HEK293T (cell line): ENCODE measurements around the gene WWC2.

Experiments used
- CTCF ChIA-PET: fragments of 350-600 bp; formaldehyde crosslinking; extraction: SDS; loops from one replicate; lab custom pipeline; 2021; ENCODE audit warnings: antibody characterized with exemption, inconsistent platforms; lab: Yijun Ruan, JAX
- POLR2A ChIA-PET: fragments of 350-600 bp; formaldehyde crosslinking; extraction: SDS; loops from one replicate; lab custom pipeline; 2020; ENCODE audit warnings: antibody characterized with exemption, inconsistent platforms; lab: Yijun Ruan, JAX
- DNase-seq: peaks from one replicate; pipeline ENCODE4 v3.0.0; 2012; ENCODE audit warnings: mixed read lengths; ENCODE audit errors: extremely low spot score
- ARNT ChIP-seq: fragments of 450-650 bp; IDR thresholded peaks from 2 replicates; pipeline ENCODE4 v1.6.1; 2017; ENCODE audit warnings: mild to moderate bottlenecking
- BHLHE40 ChIP-seq: fragments of 450-650 bp; IDR thresholded peaks from 2 replicates; pipeline ENCODE4 v1.6.1; 2016; ENCODE audit warnings: mild to moderate bottlenecking, moderate library complexity, borderline replicate concordance
- CTBP1 ChIP-seq: fragments of 450-650 bp; IDR thresholded peaks from 2 replicates; pipeline ENCODE4 v1.6.1; 2016; ENCODE audit warnings: borderline replicate concordance
- ELF4 ChIP-seq: fragments of 450-650 bp; IDR thresholded peaks from 2 replicates; pipeline ENCODE4 v1.6.1; 2017; ENCODE audit warnings: antibody characterized with exemption
- FOXA1 ChIP-seq: fragments of 450-650 bp; IDR thresholded peaks from 2 replicates; pipeline ENCODE4 v1.6.1; 2016; ENCODE audit warnings: mild to moderate bottlenecking
- FOXK2 ChIP-seq: fragments of 450-650 bp; IDR thresholded peaks from 2 replicates; pipeline ENCODE4 v1.6.1; 2016; ENCODE audit warnings: mild to moderate bottlenecking
- FOXM1 ChIP-seq: fragments of 450-650 bp; IDR thresholded peaks from 2 replicates; pipeline ENCODE4 v1.6.1; 2017; ENCODE audit warnings: mild to moderate bottlenecking, borderline replicate concordance
- HDGF ChIP-seq: fragments of 450-650 bp; IDR thresholded peaks from 2 replicates; pipeline ENCODE4 v1.6.1; 2017; ENCODE audit warnings: antibody characterized with exemption, borderline replicate concordance
- L3MBTL2 ChIP-seq: fragments of 450-650 bp; conservative IDR thresholded peaks from 2 replicates; pipeline ENCODE4 v1.6.1; 2016; ENCODE audit warnings: mild to moderate bottlenecking
- LEF1 ChIP-seq: fragments of 450-650 bp; IDR thresholded peaks from 2 replicates; pipeline ENCODE4 v1.6.1; 2017; ENCODE audit warnings: mild to moderate bottlenecking, borderline replicate concordance
- NFRKB ChIP-seq: fragments of 450-650 bp; IDR thresholded peaks from 2 replicates; pipeline ENCODE4 v1.6.1; 2016; ENCODE audit warnings: mild to moderate bottlenecking, moderate library complexity
- SP1 ChIP-seq: fragments of 450-650 bp; IDR thresholded peaks from 2 replicates; pipeline ENCODE4 v1.6.1; 2017
- SUZ12 ChIP-seq: fragments of 450-650 bp; IDR thresholded peaks from 2 replicates; pipeline ENCODE4 v1.6.1; 2016; ENCODE audit warnings: mild to moderate bottlenecking
- TARDBP ChIP-seq: fragments of 450-650 bp; IDR thresholded peaks from 2 replicates; pipeline ENCODE4 v1.6.1; 2016
- ZNF384 ChIP-seq: fragments of 450-650 bp; IDR thresholded peaks from 2 replicates; pipeline ENCODE4 v1.6.1; 2016
- TF ChIP-seq, protein P1 (sequence below): fragments of 450-650 bp; IDR thresholded peaks from 2 replicates; pipeline ENCODE4 v1.6.1; 2016

WWC2 gene

DNA sequence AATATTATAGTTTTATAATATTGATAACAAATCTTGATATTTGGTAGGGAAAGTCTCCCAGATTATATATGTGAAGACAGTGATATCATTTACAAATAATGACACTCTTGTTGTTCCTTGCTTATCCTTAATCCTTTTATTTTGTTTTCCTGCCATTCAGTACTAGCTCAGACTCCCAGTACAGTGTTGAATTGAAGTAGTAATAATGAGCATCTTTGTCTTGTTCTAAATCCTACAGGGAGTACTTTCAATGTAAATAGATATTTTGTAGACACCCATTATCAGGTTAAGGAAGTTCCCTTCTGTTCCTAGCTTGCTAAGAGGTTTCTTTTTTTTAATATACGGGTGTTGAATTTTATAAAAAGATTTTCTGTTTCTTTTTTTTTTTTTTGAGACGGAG is 33.0 kb downstream of the WWC2 start:
- no peak for TF ChIP-seq SUZ12
- no peak for TF ChIP-seq ELF4
- no peak for TF ChIP-seq HDGF
- no peak for TF ChIP-seq ARNT
- no peak for TF ChIP-seq TARDBP
- no peak for TF ChIP-seq BHLHE40
- CTCF ChIA-PET: no interaction called here
- DNase-seq: no peak
- POLR2A ChIA-PET: interaction anchor here (1.1 kb wide), 1 partner anchor 34 kb away, joined by 3 read pairs; the partner anchor contains the start of gene WWC2

DNA sequence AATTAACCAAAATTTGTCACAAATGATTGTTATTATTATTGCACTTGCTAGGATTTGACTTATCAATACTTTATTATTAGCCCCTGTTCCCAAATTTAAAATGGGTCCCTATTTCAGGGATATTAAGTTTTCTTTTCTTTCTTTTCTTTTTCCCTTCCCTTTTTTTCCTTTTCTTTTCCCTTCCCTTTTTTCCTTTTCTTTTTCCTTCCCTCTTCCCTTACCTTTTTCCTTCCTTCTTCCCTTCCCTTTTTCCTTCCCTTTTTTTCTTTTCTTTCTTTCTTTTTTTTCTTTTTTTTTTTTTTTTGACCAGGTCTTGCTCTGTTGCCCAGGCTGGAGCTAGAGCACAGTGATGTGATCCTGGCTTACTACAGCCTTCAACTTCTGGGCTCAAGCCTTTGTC is 33.8 kb downstream of the WWC2 start:
- DNase-seq: no peak
- POLR2A ChIA-PET: no interaction called here
- no peak for TF ChIP-seq TARDBP
- TF ChIP-seq FOXK2: no peak
- TF ChIP-seq FOXM1: no peak
- TF ChIP-seq ELF4: no peak
- no peak for TF ChIP-seq SUZ12
- TF ChIP-seq NFRKB: no peak
- no peak for TF ChIP-seq FOXA1
- no peak for TF ChIP-seq ARNT
- no peak for TF ChIP-seq SP1
- TF ChIP-seq, protein P1, sequence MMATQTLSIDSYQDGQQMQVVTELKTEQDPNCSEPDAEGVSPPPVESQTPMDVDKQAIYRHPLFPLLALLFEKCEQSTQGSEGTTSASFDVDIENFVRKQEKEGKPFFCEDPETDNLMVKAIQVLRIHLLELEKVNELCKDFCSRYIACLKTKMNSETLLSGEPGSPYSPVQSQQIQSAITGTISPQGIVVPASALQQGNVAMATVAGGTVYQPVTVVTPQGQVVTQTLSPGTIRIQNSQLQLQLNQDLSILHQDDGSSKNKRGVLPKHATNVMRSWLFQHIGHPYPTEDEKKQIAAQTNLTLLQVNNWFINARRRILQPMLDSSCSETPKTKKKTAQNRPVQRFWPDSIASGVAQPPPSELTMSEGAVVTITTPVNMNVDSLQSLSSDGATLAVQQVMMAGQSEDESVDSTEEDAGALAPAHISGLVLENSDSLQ: no peak
- CTCF ChIA-PET: no interaction called here

DNA sequence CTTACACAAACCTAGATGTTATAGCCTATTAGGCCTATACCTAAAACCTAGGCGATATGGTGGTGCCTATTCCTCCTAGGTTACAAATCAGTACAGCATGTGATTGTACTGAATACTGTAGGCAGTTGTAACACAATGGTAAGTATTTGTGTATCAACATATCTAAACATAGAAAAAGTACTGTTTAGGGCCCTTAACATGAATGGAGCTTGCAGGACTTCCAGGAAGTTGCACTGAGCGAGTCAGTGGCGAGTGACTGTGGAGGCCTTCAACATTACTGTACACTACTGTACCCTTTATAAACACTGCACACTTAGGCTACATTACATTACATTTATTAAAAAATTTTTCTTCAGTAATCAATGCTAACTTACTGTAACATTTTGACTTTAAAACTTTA is 37.8 kb downstream of the WWC2 start:
- DNase-seq: no peak
- CTCF ChIA-PET: interaction anchor here (0.5 to 0.7 kb wide), 2 partner anchors 12 to 40 kb away, joined by 3 read pairs; no protein-coding TSS in a partner anchor
- TF ChIP-seq, protein P1: no peak
- TF ChIP-seq FOXM1 (no peak), SP1 (no peak), CTBP1 (no peak), ZNF384 (no peak), ELF4 (no peak), BHLHE40 (no peak), HDGF (no peak), FOXA1 (no peak), ARNT (no peak), SUZ12 (no peak)
- POLR2A ChIA-PET: no interaction called here

DNA sequence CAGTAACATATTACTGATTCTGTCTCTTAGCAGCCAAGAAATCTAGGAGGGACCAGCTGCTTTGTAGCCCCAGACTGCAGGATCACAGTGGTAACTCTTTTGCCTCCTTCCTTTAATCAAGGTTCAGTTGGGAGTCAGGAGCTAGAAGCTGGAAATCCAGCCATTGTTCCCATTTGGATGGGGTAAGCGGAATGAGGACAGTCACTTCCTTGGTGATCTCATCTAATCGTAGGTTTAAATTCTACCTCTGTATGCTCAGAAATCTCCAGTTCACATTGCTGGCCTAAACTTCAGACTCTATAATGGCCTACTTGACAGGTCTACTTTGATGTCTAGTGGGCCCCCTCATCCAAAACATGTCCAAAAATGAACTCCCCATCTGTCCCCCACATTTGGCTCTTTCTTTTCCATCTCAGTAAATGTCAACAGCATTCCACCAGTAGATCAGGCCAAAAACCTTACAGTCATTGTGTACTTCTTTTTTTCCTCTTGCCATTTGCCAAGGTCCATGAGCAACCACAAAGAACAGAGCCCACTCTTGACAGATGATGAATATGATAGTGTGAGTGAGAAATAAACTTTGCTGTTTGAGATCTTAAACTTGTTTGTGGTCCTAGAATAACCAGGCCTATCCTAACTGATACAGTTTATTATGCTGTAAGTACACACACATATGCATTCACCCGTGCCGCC is 40.1 kb downstream of the WWC2 start:
- no peak for DNase-seq
- CTCF ChIA-PET: no interaction called here
- POLR2A ChIA-PET: no interaction called here
- TF ChIP-seq SUZ12: no peak
- TF ChIP-seq ARNT: no peak
- no peak for TF ChIP-seq FOXM1
- no peak for TF ChIP-seq FOXK2
- TF ChIP-seq SP1: no peak
- no peak for TF ChIP-seq BHLHE40
- no peak for TF ChIP-seq ZNF384
- no peak for TF ChIP-seq NFRKB
- no peak for TF ChIP-seq HDGF
- TF ChIP-seq FOXA1: no peak
- no peak for TF ChIP-seq LEF1
- no peak for TF ChIP-seq L3MBTL2
- no peak for TF ChIP-seq CTBP1
- TF ChIP-seq TARDBP: no peak
- TF ChIP-seq ELF4: no peak
- TF ChIP-seq, protein P1: no peak

DNA sequence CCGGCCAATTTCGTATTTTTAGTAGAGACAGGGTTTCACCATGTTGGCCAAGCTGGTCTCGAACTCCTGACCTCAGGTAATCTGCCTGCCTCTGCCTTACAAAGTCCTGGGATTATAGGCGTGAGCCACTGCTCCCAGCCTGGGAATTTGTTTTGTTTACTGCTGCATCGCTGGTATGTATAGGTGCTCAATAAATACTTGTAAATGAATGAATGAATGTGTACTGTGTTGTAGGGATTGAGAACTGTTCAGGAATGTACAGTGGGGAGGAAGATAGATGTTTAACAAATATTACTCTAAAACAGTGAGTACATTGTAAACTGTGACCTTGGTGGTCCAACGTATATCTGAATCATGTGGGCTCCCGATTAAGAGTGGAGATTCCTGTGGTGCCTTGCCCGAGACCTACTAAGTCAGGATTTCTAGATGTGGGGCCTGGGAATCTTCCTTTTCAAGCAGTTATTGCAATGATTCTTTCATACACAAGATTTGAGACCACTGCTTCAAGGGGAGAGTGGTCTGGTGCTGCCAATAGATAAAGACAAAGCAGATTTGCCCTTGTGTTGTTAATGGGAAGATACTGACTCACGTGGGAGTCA is 41.0 kb downstream of the WWC2 start:
- ChIA-PET CTCF (no interaction called here), POLR2A (no interaction called here)
- TF ChIP-seq TARDBP (no peak), BHLHE40 (no peak), L3MBTL2 (no peak), NFRKB (no peak), SUZ12 (no peak), FOXA1 (no peak), ELF4 (no peak), FOXK2 (no peak), LEF1 (no peak)
- no peak for DNase-seq

DNA sequence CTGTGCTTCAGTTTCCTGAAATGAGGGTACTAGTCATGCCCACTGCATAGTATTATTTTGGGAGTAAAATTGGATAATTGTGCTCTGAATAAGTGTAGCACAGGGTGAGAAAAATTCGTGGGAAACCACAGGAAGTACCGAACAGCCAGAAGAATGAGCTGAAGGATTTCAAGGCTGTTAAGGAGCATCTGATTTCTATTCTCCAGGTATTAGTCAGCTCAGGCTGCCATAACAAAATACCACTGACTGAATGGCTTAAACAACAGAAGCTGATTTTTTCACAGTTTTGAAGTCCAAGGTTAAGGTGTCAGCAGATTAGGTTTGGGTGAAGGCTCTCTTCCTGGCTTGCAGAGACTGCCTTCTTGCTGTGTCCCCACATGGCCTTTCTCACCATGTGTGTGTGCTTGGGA is 41.9 kb downstream of the WWC2 start:
- no peak for TF ChIP-seq ELF4
- no peak for TF ChIP-seq SP1
- TF ChIP-seq L3MBTL2: no peak
- TF ChIP-seq CTBP1: no peak
- TF ChIP-seq LEF1: no peak
- TF ChIP-seq FOXA1: no peak
- no peak for TF ChIP-seq ZNF384
- no peak for TF ChIP-seq HDGF
- no peak for TF ChIP-seq TARDBP
- no peak for TF ChIP-seq ARNT
- no peak for TF ChIP-seq SUZ12
- TF ChIP-seq FOXK2: no peak
- no peak for TF ChIP-seq FOXM1
- no peak for TF ChIP-seq NFRKB
- TF ChIP-seq, protein P1: no peak
- TF ChIP-seq BHLHE40: no peak
- DNase-seq: no peak
- ChIA-PET CTCF (interaction anchor here (1.3 kb wide), 1 partner anchor 202 kb away, joined by 3 read pairs; no protein-coding TSS in a partner anchor), POLR2A (no interaction called here)
